GM06990 (cell line): ENCODE data around the gene DGKZ.
A peak's percentile ranks its signal among the peaks of the same experiment; 100 is the strongest.
"Not testable (repeated sequence)": the region's sequence is repeated elsewhere in the genome, so short reads cannot be mapped to it uniquely, and the experiment has no call there.

ENCODE experiments used
- DNase-seq: peaks from one replicate; pipeline ENCODE4 v3.0.0-alpha.2; 2011; ENCODE audit not compliant: insufficient read length; ENCODE audit errors: extremely low read depth
- H3K27me3 ChIP-seq: replicated peaks from 2 replicates; pipeline ENCODE4 v1.6.0; 2011; ENCODE audit warnings: low read length; ENCODE audit not compliant: control insufficient read depth, insufficient read depth
- H3K36me3 ChIP-seq: 2 replicates; pipeline ENCODE4 v1.5.1; 2011; ENCODE audit warnings: low read length; ENCODE audit not compliant: control insufficient read depth, insufficient read depth
- H3K4me3 ChIP-seq: replicated peaks from 2 replicates; pipeline ENCODE4 v1.5.1; 2011; ENCODE audit warnings: low read depth, mild to moderate bottlenecking, control low read depth, low read length
- CTCF ChIP-seq: IDR thresholded peaks from 2 replicates; pipeline ENCODE4 v1.5.1; 2011; ENCODE audit warnings: low read length, control low read depth, mild to moderate bottlenecking, inconsistent platforms; ENCODE audit not compliant: insufficient read depth, poor library complexity, severe bottlenecking

The DGKZ gene

GRCh38 chr11:46377831-46378230 lies 30.6 kb downstream of the DGKZ start:
- peaks cover 1% of the 10 kb centered on the region; the same call in 1 of the 2 replicates for H3K27me3 ChIP-seq
- TF ChIP-seq CTCF, result no peak
- DNase-seq, result no peak
- peaks cover 24% of the 10 kb centered on the region for H3K36me3 ChIP-seq
- no peak overlapping the region for H3K4me3 ChIP-seq

- Histone ChIP-seq H3K4me3 (no peak overlapping the region), H3K36me3 (peaks cover 24% of the 10 kb centered on the region), H3K27me3 (peaks cover 1% of the 10 kb centered on the region; the same call in 1 of the 2 replicates)
- TF ChIP-seq CTCF, result no peak
- no peak for DNase-seq
Observed at GRCh38 chr11:46378296-46378695, 31.0 kb downstream of the DGKZ start.

- DNase-seq, result no peak
- Histone ChIP-seq H3K4me3 (no peak overlapping the region), H3K27me3 (peaks cover 1% of the 10 kb centered on the region; the same call in 1 of the 2 replicates), H3K36me3 (peaks cover 20% of the 10 kb centered on the region)
- no peak for TF ChIP-seq CTCF
Observed at GRCh38 chr11:46378811-46379481, 31.7 kb downstream of the DGKZ start.

- DNase-seq, H3K4me3 ChIP-seq: not testable (repeated sequence)
Observed at GRCh38 chr11:46379482-46380293, 32.4 kb downstream of the DGKZ start.

GRCh38 chr11:46380340-46381047 lies 33.2 kb downstream of the DGKZ start:
- Histone ChIP-seq H3K36me3 (peaks cover 13% of the 10 kb centered on the region), H3K27me3 (peaks cover 1% of the 10 kb centered on the region; the same call in 1 of the 2 replicates), H3K4me3 (peak overlapping the region; percentile 59)
- TF ChIP-seq CTCF, result no peak
- DNase-seq, result peak; percentile 43

More at GRCh38 chr11:46379482-46380293, 32.4 kb downstream of the DGKZ start:
- H3K36me3 ChIP-seq, result peaks cover 19% of the 10 kb centered on the region
- not testable (repeated sequence) for H3K27me3 ChIP-seq
